ENCODE data around the gene ACSS3. TPM values are rescaled to one million over a fixed set of nuclear protein-coding genes. Genes with fewer than 3 reads are reported as not detected.

The ACSS3 gene
- total RNA-seq, 2 donors from 2014 or later: not detected

DNA sequence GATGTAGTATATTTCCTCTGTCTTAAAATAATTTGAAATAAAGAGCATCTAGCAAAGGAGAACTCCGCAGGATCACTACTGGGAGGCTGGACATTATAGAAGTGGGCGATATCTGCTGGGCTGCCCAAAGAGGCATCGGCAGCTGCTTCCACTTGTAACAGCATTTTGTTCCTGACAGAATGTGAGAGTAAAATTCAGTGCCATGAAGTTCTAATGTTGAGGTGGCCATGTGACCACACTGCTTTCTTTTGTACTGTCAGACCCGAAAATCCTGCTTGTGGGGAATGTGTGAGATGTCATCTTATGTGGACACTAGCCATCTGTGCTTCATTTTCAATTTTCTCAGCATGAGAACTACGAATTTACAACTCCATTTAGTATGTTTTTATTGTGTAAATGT lies 151.9 kb downstream of the ACSS3 start:
- Mint-ChIP-seq H3K27ac (no peak overlapping the region), H3K36me3 (ENCODE audit: low read depth) (no peaks in the 10 kb centered on the region), H3K4me3 (no peak overlapping the region), H3K4me1 (no peaks in the 10 kb centered on the region), H3K27me3 (no peaks in the 10 kb centered on the region)
- no peak for ATAC-seq
- no peaks in the 10 kb centered on the region for H3K9me3 ChIP-seq (ENCODE audit: control insufficient read depth, low read length, poor library complexity, severe bottlenecking)
- DNase-seq: no peak

DNA sequence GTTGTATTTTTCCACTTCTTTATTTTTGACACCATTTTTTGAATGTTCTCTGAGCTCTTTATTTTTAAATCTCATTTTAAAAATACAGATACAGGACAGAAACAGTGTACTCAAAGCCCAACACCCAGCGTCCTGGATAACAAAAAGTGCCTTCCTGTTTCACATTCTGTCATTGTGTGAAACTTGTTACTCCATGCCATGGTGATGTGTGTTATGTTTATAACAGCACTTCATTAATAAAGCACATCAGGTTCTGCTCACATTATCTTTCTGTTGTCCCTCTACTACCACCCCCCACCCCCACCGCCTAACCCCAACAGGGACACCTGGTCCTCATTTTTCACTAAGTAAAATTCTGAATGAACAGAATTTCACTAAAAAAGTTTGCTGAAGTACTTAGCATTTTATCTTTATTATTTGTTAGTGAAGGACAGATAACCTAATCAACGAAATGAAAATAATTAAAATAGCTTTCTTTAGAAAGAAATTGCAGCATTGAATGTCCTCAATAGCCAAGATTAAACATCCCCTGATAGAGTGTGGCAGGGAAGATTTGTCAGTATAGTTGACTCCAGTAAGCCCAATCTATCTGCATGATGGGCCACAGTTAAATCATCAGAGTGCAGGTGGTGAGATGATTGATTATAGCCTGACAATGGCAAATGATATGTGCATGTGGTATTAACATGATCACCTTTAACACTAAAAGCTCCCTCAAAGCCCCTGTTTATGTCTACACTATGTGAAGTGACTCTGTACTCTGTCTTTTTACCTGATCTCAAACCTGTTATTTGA lies 153.9 kb downstream of the ACSS3 start:
- Mint-ChIP-seq H3K36me3 (ENCODE audit: low read depth) (no peaks in the 10 kb centered on the region), H3K27me3 (no peaks in the 10 kb centered on the region), H3K4me3 (no peak overlapping the region), H3K27ac (no peak overlapping the region), H3K4me1 (no peaks in the 10 kb centered on the region)
- H3K9me3 ChIP-seq (ENCODE audit: control insufficient read depth, low read length, poor library complexity, severe bottlenecking): no peaks in the 10 kb centered on the region
- DNase-seq: no peak
- no peak for ATAC-seq

GRCh38 chr12:81245458-81245857 lies 167.6 kb downstream of the ACSS3 start:
- H3K4me1 Mint-ChIP-seq: no peaks in the 10 kb centered on the region
- no peak for DNase-seq
- no peak overlapping the region for H3K4me3 Mint-ChIP-seq
- no peak overlapping the region for H3K27ac Mint-ChIP-seq
- no peak for ATAC-seq
- no peaks in the 10 kb centered on the region for H3K9me3 ChIP-seq (ENCODE audit: control insufficient read depth, low read length, poor library complexity, severe bottlenecking)
- H3K27me3 Mint-ChIP-seq: no peaks in the 10 kb centered on the region
- H3K36me3 Mint-ChIP-seq (ENCODE audit: low read depth): no peaks in the 10 kb centered on the region

DNA sequence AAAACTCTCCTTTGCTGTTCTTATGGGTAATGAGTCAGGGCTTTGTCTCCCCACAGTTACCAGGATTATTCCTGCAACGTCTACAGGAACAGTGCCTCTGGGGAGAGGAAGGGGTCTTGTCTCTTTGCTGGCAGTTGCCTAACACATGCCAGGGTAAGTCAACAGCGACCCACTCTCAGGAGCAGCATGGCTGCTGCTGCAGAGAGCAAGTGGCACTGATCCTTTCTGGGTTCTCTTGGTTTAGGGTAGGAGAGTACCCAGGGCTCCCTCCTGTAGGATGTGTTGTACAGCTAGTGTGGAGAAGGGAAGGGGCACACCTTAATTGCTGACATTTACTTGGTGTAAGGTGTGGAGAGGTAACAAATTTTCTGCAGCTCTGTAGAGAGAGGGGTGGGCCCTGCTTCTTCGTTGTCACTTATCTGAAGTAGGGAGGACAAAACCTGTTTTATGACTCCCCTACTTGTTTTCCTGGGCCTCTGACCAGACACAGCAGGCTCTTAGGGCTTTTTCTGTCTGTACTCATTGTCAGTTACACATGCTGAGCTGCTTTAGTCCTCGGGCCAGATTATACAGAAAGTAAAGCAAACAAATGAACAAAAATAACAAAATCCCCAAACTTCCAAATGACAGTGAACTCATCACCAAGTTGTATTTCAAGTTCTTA lies 168.2 kb downstream of the ACSS3 start:
- H3K4me1 Mint-ChIP-seq: no peaks in the 10 kb centered on the region
- ATAC-seq: no peak

DNA sequence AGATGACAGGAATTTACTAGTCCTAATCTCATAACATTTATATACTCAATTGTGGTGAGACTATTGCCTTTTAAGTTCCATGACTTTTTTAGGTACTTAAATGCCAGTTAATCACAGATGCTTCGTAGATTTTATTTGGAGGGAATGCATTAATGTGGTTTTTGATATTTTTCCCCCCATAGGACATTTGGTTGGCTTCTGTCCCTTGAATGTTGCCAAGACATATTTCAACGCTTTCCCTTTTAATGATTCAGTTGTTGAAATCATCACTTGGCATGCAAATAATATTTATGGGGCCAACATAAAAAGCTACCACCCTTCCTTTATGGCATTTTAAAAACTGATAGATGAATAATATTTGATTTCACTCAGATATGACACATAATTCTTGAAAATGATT lies 172.1 kb downstream of the ACSS3 start:
- no peak overlapping the region for H3K4me3 Mint-ChIP-seq
- H3K27me3 Mint-ChIP-seq: no peaks in the 10 kb centered on the region
- H3K4me1 Mint-ChIP-seq: no peaks in the 10 kb centered on the region
- H3K9me3 ChIP-seq (ENCODE audit: control insufficient read depth, low read length, poor library complexity, severe bottlenecking): no peaks in the 10 kb centered on the region
- H3K27ac Mint-ChIP-seq: no peak overlapping the region
- ATAC-seq (no peak), DNase-seq (no peak)
- no peaks in the 10 kb centered on the region for H3K36me3 Mint-ChIP-seq (ENCODE audit: low read depth)

More for the DNA sequence above, 168.2 kb downstream of the ACSS3 start:
- H3K27me3 Mint-ChIP-seq: no peaks in the 10 kb centered on the region
- no peak overlapping the region for H3K27ac Mint-ChIP-seq
- no peak overlapping the region for H3K4me3 Mint-ChIP-seq
- DNase-seq: no peak
- no peaks in the 10 kb centered on the region for H3K9me3 ChIP-seq (ENCODE audit: control insufficient read depth, low read length, poor library complexity, severe bottlenecking)
- H3K36me3 Mint-ChIP-seq (ENCODE audit: low read depth): no peaks in the 10 kb centered on the region

DNA sequence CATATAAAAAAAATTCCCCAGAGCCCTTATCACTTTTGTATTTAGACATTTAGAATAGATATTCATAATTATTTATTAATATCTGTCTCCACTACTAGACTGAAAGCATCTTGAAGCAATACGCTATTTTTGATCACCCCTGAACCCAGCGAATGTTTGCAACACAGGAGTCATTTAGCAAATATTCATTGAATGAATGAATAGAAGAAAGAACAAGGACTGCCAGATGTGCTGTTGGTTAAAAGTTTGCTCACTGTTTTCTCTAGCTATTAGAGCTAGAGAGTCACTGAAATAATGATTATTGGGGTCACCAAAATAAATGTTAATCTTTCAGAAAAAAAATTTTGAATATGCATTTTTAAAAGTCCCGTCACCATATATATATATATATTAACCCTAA lies 174.3 kb downstream of the ACSS3 start:
- H3K36me3 Mint-ChIP-seq (ENCODE audit: low read depth): no peaks in the 10 kb centered on the region
- no peak overlapping the region for H3K27ac Mint-ChIP-seq
- ATAC-seq (no peak), DNase-seq (no peak)
- H3K9me3 ChIP-seq (ENCODE audit: control insufficient read depth, low read length, poor library complexity, severe bottlenecking): no peaks in the 10 kb centered on the region
- H3K4me1 Mint-ChIP-seq: no peaks in the 10 kb centered on the region
- H3K27me3 Mint-ChIP-seq: no peaks in the 10 kb centered on the region
- no peak overlapping the region for H3K4me3 Mint-ChIP-seq

DNA sequence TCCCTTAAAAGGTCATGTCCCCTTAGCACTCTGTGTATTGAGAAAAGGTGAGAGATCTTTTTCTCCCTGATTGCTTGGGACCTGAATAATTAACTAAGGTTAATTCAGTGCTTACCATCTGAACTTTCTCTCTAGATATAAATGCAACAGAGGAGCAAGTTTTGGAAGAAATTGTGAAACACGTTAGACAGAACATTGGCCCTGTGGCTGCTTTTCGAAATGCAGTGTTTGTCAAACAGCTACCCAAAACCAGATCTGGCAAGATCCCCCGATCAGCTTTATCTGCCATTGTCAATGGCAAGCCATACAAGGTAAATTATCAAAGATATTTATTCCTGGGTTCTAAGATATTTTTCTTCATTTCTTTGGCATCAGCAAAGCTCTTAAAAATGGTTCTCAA lies 175.5 kb downstream of the ACSS3 start:
- H3K27ac Mint-ChIP-seq: no peak overlapping the region
- H3K9me3 ChIP-seq (ENCODE audit: control insufficient read depth, low read length, poor library complexity, severe bottlenecking): no peaks in the 10 kb centered on the region
- H3K4me3 Mint-ChIP-seq: no peak overlapping the region
- no peak for ATAC-seq
- DNase-seq: no peak
- H3K27me3 Mint-ChIP-seq: no peaks in the 10 kb centered on the region
- no peaks in the 10 kb centered on the region for H3K4me1 Mint-ChIP-seq
- no peaks in the 10 kb centered on the region for H3K36me3 Mint-ChIP-seq (ENCODE audit: low read depth)

DNA sequence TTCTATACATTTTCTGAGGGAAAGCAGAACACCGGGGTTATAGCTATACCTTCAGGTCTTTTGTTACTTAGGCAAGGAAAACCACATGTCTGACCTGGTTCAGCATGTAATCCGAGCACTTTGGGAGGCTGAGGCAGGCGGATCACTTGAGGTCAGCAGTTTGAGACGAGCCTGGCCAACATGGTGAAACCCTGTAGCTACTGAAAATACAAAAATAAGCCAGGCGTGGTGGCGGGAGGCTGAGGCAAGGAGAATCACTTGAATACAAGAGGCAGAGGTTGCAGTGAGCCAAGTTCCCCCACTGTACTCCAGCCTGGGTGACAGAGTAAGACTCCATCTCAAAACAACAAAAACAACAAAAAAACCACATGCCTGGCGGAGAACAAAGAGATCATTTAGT lies 177.6 kb downstream of the ACSS3 start:
- Mint-ChIP-seq H3K4me3 (no peak overlapping the region), H3K27ac (no peak overlapping the region), H3K4me1 (no peaks in the 10 kb centered on the region), H3K36me3 (ENCODE audit: low read depth) (no peaks in the 10 kb centered on the region), H3K27me3 (no peaks in the 10 kb centered on the region)
- no peak for ATAC-seq
- no peaks in the 10 kb centered on the region for H3K9me3 ChIP-seq (ENCODE audit: control insufficient read depth, low read length, poor library complexity, severe bottlenecking)
- DNase-seq: no peak

GRCh38 chr12:81255947-81256346 lies 178.1 kb downstream of the ACSS3 start:
- no peaks in the 10 kb centered on the region for H3K27me3 Mint-ChIP-seq
- DNase-seq (no peak), ATAC-seq (no peak)
- no peak overlapping the region for H3K27ac Mint-ChIP-seq
- no peaks in the 10 kb centered on the region for H3K4me1 Mint-ChIP-seq
- no peak overlapping the region for H3K4me3 Mint-ChIP-seq
- no peaks in the 10 kb centered on the region for H3K9me3 ChIP-seq (ENCODE audit: control insufficient read depth, low read length, poor library complexity, severe bottlenecking)
- no peaks in the 10 kb centered on the region for H3K36me3 Mint-ChIP-seq (ENCODE audit: low read depth)

GRCh38 chr12:81257947-81258551 lies 180.2 kb downstream of the ACSS3 start:
- Mint-ChIP-seq H3K36me3 (ENCODE audit: low read depth) (no peaks in the 10 kb centered on the region), H3K27me3 (no peaks in the 10 kb centered on the region), H3K4me3 (no peak overlapping the region), H3K4me1 (no peaks in the 10 kb centered on the region), H3K27ac (no peak overlapping the region)
- ATAC-seq: no peak
- DNase-seq: no peak
- H3K9me3 ChIP-seq (ENCODE audit: control insufficient read depth, low read length, poor library complexity, severe bottlenecking): no peaks in the 10 kb centered on the region

DNA sequence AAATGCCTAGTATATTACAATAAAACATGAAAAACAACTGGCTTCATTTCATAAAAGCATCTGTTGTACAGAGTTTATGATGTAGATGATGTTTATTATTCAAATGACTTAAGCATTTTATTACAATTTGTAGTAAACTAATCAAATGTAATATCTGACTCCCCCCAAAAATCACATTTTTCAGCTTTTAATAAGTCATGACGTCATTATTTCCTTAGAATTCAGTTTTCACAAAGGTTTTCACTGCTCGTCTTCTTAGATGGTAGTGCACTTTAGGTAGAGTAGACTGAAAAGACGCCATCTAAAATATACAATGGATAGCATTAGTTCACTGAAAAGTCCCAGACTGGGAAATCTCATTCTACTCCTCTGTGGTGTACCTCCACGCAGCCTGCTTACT lies 181.5 kb downstream of the ACSS3 start:
- no peaks in the 10 kb centered on the region for H3K9me3 ChIP-seq (ENCODE audit: control insufficient read depth, low read length, poor library complexity, severe bottlenecking)
- ATAC-seq: no peak
- Mint-ChIP-seq H3K4me3 (no peak overlapping the region), H3K4me1 (no peaks in the 10 kb centered on the region), H3K27me3 (no peaks in the 10 kb centered on the region), H3K27ac (no peak overlapping the region), H3K36me3 (ENCODE audit: low read depth) (no peaks in the 10 kb centered on the region)
- DNase-seq: no peak

- Mint-ChIP-seq H3K36me3 (ENCODE audit: low read depth) (no peaks in the 10 kb centered on the region), H3K27me3 (no peaks in the 10 kb centered on the region), H3K4me1 (no peaks in the 10 kb centered on the region), H3K27ac (no peak overlapping the region), H3K4me3 (no peak overlapping the region)
- ATAC-seq (no peak), DNase-seq (no peak)
- H3K9me3 ChIP-seq (ENCODE audit: control insufficient read depth, low read length, poor library complexity, severe bottlenecking): no peaks in the 10 kb centered on the region
Observed at GRCh38 chr12:81261508-81262207, 183.8 kb downstream of the ACSS3 start.

- Mint-ChIP-seq H3K4me3 (no peak overlapping the region), H3K27ac (no peak overlapping the region)
Observed at GRCh38 chr12:81263072-81263471, 185.2 kb downstream of the ACSS3 start.

More at GRCh38 chr12:81263072-81263471, 185.2 kb downstream of the ACSS3 start:
- Mint-ChIP-seq H3K4me1 (no peaks in the 10 kb centered on the region), H3K27me3 (no peaks in the 10 kb centered on the region), H3K36me3 (ENCODE audit: low read depth) (no peaks in the 10 kb centered on the region)
- ATAC-seq (no peak), DNase-seq (no peak)
- no peaks in the 10 kb centered on the region for H3K9me3 ChIP-seq (ENCODE audit: control insufficient read depth, low read length, poor library complexity, severe bottlenecking)

Data from T-helper 17 cell (primary cell).